SIG-M5 treated with dmso at 0.1 percent for 504 hours (cell line): Measurements from ENCODE around the gene EVPLL.
"Not testable (repeated sequence)": the region's sequence is repeated elsewhere in the genome, so short reads cannot be mapped to it uniquely, and the experiment has no call there.

Experiments used
- DNase-seq: peaks from one replicate; lab custom pipeline; 2025; ENCODE audit not compliant: unreplicated experiment; lab: John Stamatoyannopoulos, UW

The EVPLL gene

DNA sequence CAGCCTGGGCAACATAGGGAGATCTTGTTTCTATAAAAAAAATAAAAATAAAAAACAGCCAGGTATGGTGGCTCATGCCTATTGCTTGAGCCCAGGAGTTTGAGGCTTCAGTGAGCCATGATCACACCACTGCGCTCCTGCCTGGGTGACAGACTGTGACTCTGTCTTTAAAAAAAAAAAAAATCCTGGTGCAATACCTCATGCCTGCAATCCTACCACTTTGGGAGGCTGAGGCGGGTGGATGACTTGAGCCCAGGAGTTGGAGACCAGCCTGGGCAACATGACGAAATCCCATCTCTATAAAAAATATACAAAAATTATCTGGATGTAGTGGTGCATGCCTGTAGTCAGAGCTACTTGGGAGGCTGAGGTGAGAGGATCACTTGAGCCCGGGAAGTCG is 1.0 kb downstream of the EVPLL start:
- not testable (repeated sequence) for DNase-seq

DNA sequence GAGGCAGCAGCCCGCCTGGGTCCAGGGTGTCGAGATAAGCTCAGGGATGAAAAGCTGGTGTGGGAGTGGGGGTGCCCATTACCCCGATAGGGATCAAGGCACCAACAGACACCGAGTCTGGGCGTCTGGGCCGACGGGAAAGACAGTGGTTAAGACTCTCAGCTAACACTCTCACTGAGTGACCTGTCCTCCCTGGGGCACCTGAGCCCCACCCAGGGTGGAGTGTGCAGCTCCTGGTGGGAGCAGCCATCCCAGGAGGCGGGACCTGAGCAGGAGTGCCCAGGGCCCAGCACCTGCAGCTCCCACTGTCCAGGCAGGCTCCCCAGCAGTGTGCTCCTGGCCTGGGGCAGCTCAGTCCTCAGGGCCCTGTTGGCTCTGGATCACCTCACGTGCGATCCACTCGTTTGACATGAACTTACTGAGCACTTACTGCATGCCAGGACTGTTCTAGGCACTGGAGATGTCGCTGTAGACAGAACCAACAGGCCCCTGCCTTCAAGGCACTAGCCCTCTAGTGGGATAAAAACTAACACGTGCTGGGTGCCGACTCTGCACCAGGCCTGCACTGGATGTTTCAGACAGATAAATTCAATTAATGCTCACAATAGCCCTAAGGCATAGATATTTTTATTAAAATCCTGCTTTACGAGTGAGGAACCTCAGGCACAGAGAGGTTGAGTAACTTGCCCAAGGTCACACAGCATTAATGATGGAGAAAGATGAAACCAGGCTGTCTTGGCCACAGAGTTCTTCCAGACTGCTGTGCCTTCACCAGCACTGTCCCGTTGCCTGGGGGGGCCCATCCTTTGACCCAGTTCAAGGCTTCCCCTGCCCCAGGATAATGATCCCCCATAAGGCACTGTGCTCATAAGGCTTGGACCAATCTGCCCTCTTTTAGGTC is 1.9 kb downstream of the EVPLL start:
- no peak for DNase-seq

DNA sequence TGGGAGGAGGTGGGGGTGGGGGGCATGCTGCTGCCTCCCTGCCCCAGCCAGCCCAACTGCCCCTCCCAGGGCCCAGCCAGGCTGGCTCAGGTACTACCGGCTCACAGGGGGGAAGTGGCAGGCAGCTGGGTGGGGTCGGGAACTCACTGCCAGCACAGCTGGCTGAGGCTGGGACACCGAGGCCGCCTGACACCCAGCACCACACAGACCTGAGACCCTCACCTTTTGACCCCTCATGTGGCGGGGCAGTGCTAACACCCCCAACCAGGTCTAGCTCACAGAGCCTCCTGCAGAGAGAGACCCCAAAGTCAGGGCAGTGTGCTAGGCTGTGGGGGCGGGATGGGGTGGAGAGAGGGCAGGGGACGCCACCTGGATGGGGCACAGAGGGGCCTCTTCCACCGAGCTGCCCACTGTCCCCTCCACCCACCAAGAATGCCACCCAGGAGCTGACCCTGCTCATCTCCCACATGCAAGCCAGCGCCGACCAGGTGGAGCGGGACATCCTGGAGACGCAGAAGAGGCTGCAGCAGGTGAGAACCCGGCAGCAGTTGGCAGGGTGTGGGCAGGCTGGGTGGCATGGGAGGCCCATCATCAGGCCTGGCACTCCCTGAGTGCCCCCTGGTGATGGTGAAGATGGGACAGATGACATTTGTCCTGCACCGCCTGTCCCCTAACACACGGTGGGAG is 3.0 kb downstream of the EVPLL start:
- DNase-seq, result no peak

DNA sequence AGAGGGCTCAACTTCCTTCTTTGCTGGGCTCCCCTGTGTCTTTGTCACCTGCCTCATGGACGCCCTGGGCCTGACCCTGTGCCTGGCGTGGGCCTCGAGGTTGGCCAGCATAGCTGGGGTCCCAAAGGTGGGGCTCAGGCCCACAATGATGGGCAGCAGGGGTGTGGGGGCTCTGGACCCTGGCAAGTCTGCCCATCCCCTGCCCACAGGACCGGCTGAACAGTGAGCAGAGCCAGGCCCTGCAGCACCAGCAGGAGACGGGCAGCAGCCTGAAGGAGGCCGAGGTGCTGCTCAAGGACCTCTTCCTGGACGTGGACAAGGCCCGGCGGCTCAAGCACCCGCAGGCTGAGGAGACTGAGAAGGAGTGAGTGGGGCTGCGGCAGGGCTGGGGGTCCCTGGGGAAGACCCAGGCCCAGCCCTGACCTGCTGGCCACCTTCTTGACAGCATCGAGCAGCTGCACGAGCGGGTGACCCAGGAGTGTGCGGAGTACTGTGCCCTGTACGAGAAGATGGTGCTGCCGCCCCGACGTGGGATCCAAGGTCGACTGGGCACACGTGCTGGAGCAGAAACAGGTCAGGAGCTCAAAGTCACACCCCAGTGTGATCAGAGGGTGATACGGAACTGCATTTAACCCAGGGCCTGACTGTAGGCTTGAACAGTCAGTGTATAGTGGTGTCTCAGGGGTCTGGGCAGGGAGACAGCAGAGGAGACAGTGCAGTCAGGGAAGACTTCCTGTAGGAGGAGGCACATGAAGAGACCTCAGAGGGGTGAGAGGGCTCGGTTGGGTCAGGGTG is 3.8 kb downstream of the EVPLL start:
- DNase-seq, result no peak

DNA sequence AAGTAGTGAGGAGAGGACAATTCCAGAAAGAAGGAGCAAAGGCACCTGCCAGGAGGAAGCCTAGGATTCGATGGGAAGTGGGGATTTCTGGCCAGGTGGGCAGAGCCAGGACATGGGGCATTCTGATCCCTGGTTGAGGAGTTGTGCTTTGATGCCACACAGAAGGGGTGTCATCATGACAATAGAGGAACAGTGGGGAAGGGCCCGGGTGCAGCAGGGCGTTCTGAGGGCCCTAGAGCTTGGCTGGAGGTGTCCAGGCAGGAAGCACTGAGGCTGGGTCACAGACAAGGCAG is 4.3 kb downstream of the EVPLL start:
- DNase-seq, result no peak

DNA sequence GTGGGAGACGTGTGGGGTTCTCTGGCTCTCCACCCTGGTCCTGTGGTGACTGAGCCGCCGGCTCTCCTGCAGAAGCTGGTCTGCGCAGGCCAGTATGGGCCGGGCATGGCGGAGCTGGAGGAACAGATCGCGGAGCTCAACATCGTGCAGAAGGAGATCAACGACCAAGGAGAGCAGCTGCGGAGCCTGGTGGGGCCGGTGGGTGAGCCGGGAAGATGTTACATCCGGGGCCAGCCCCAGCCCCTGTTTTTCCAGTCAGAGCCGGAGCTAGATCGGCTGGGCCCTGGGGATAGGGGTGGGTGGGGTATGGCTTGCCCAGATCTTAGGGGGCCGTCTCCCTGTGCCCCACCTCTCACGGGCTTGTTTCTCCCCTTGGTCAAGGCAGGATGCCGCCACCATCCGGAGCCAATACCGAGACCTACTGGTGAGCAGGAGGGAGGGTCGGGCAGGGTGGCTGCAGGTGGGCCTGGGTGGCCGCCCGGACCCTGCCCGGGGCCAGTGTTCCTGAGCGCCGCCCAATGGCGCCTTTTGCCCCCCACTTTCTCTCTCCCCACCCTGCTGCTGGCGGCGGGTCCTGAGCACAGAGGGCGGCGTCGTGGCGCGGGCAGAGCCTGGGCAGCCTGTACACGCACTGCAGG is 5.0 kb downstream of the EVPLL start:
- DNase-seq, result no peak

DNA sequence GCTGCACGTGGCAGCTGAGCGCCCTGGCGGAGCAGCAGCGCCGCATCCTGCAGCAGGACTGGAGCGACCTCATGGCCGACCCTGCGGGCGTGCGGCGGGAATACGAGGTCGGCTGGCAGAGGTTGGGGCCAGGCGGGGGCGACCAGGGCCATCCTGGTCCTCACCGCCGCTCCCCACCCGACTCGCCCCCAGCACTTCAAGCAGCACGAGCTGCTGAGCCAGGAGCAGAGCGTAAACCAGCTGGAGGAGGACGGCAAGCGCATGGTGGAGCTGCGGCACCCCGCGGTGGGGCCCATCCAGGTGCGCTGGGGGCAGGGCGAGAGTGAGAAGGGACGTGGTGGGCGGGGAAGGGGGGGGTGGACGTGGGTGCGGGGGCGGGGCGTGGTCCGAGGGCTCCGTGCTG is 5.5 kb downstream of the EVPLL start:
- DNase-seq, result not testable (repeated sequence)

DNA sequence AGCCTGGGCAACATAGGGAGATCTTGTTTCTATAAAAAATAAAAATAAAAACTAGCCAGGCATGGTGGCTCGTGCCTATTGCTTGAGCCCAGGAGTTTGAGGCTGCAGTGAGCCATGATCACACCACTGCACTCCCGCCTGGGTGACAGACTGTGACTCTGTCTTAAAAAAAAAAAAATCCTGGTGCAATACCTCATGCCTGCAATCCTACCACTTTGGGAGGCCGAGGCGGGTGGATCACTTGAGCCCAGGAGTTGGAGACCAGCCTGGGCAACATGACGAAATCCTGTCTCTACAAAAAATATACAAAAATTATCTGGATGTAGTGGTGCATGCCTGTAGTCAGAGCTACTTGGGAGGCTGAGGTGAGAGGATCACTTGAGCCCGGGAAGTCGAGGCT is 6.7 kb downstream of the EVPLL start:
- DNase-seq, result not testable (repeated sequence)

DNA sequence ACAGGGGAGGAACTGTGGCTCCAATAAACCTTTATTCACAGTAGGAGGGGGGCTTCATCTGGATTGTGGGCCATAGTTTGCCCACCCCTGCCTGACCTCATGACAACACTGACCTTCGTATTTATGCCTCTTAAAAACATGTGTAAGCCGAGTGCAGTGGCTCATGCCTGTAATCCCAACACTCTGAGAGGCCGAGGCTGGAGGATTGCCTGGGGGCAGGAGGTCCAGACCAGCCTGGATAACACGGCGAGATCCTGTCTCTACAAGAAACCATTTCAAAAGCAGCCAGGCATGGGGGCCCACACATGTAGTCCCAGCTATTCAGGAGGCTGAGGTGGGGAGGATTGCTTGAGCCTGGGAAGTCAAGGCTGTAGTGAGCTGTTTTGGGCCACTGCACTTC is 10.0 kb downstream of the EVPLL start:
- not testable (repeated sequence) for DNase-seq

DNA sequence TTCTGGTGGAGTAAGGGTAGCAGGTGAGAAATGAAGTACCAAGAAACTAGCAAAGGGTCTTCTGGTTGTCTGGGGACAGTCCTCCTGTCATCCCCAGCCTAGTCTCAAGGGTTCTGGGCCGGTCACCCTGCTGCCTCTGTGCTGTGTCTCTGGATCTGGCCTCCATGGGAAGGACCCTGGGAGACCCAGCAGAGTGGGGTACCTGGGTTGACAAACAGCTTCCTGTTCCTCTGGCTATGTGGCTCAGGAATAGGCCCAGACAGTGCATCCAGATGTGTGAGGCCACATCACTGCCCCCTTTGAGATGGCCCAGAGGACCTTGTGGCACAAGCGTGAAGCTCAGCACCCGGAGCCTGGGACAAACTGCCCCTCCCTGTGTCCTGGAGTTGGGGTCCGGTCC is 10.7 kb downstream of the EVPLL start:
- DNase-seq, result not testable (repeated sequence)

DNA sequence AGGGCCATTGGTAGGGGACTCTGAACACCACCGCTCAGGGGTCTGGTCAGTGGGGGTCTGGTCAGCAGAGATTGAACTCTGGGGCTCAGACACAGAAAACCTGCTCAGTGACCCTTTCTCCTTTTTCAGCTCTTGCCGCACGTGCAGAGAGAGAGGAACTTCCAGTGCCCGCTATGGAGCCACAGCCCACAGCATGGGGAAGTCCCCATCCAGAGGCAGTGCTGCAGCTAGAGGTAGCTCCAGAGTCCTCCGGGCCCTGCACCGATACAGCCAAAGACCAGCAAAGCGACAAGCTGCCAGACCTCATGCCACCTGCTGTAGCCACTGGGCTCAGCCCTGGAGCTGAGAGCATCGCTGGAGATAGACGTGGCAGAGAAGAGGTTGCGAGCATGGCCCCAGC is 11.2 kb downstream of the EVPLL start:
- DNase-seq, result not testable (repeated sequence)

DNA sequence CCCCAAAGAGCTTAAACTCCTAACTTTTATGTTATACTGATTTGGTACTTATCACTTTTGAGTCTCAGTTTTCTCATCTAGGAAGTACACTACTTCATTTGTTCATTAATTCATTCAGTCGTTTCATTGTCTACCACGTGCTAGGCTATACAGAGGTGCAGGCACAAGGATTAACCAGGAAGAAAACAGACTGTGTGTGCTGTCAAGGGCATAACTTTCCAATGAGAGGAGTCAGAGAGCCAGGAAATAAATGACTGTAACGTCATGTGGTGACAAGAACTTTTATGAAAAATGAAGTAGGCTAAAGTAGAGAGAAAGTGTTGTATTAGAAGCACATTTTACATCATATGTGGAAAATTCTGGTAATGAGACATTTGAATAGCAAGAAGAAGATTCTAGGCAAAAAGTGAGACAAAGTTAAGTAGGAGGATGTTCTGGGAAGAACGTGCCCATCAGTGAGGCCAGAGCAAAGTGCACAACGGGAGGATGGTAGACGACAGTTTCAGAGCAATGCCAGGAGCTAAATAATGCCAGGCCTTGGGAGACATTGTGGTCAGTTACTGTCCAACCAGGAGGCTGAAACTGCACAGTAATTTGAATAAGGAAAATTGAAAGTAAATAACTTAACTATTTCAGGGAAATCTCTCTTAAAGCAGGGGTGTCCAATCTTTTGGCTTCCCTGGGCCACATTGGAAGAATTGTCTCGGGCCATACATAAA is 24.5 kb downstream of the EVPLL start:
- DNase-seq, result not testable (repeated sequence)

DNA sequence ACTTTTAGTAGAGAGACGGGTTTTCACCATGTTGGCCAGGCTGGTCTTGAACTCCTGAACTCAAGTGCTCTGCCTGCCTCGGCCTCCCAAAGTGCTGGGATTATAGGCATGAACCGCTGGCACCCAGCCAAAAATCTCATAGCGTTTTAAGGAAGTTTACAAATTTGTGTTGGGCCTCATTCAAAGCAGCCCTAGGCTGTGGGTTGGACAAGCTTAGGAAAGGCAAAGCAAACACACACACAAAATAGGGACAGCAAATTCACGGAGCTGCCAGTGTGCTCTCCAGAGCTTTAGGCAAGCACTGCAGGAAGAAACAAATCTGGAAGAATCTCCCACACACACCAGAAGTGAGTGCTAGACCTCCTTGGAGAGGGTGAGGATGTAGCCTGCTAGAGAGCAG is 25.6 kb downstream of the EVPLL start:
- DNase-seq, result not testable (repeated sequence)

DNA sequence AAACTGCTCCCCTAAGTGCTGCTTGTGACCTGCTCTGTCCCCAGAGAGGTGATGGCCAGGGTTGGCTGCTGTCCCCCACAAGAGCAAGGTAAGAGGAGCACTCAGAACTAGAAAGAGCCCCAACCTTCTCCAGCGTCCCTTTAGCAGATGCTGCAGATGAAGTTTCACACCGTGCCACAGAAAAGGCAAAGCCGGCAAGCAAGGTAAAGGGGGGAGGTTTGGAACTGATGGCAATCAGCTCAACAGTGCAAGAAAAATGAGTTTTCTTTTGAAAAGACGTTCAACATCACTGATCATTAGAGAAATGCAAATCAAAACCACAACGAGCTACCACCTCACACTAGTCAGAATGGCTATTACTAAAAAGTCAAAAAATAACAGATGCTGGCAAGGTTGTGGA is 26.0 kb downstream of the EVPLL start:
- DNase-seq, result not testable (repeated sequence)

DNA sequence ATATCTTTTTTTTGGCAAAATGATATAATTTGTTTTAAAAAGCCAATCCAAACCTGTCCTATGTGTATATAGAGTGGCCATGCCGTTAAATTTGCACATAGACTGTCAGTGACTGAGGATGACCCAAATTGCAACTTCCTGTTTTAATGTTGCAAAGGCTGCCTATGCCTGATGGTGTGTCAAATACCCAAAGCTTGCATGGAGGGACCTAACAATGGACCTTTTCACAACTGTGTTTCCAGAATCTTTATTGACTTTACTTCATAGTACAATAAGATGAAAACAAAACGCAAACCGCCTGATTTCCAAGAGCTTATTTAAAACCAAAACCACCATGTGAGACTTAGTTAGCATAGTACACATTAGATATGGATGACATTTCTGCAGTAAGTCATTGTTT is 31.3 kb downstream of the EVPLL start:
- peak; percentile 32 for DNase-seq

DNA sequence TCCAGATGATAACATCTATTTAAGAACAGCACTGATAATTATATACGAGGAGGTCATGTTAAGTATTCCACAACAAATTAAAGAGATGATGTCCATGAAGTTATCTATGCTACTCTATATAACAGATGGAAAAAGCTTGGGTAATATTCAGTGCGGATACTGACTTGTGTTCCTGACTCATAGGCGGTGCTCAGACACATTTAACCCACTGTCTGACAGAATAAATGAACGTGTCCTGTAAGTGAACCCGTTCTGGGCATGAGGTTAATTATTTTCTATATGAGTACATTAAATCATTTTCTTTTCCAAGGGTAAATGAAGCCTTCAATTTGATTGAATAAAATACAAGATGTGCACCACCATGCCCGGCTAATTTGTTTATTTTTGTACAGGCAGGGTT is 31.7 kb downstream of the EVPLL start:
- DNase-seq, result not testable (repeated sequence)

DNA sequence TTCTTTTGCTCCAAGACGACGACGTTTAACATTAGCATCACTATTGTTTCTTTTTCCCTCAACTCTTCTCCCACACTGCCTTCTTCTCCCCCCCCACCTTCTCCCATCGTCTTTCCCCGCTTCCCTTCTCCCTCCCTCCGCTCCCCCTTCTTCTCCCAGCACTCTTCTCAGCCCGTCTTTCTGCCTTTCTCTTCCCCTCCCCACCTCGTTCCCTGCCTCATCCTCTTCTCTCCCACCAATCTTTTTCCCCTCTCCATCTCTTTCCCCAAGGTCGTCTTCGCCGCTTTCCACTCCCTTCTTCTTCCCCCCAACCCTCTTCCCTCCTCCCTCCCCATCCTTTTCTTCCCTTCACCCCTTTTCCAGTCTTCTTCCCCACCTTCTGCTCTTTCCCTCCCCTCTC is 33.2 kb downstream of the EVPLL start:
- DNase-seq, result not testable (repeated sequence)

DNA sequence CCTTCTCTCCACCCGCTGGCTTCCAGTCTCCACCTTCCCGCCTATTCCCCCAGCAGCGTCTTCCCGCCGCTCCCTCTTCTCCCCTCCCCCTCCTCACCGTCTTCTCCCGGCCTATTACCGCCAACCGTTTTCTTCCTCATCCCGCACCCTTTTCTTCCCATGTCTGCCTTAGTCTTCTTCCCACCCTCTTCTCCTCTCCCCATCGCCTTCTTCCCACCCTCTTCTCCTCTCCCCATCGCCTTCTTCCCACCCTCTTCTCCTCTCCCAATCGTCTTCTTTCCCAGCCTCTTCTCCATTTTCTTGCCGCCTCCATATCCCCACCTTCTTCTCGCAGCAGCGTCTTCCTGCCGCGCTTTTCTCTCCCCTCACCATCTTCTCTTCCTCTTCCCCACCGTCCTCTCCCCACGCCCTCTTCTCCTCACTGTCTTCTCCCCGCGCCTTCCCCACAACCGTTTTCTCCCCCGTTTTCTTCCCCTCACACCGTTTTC is 33.8 kb downstream of the EVPLL start:
- not testable (repeated sequence) for DNase-seq

DNA sequence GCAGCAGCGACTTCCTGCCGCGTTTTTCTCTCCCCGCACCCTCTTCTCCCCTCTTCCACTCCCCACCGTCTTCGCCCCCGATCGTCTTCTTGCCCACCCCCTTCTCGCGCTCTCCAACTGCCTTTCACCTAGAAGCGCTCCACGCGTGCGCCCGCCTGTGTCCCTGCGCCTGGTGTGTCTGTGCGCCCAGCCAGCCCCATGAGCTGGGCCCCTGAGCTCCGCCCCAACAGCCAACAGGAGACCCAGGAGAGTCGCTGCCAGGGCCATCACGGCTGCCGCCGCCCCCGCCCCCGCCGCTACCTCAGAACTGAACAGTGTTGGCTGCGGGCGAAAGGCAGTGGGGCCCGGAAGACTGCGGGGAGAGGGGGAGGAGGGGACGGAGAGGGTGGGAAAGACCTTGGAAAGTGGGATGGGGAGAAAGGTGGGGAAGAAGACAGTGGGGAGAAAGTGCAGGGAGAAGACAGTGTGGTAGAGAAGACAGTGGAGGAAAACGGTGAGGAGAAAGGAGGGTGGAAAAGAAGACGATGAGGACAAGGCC is 34.5 kb downstream of the EVPLL start:
- not testable (repeated sequence) for DNase-seq

DNA sequence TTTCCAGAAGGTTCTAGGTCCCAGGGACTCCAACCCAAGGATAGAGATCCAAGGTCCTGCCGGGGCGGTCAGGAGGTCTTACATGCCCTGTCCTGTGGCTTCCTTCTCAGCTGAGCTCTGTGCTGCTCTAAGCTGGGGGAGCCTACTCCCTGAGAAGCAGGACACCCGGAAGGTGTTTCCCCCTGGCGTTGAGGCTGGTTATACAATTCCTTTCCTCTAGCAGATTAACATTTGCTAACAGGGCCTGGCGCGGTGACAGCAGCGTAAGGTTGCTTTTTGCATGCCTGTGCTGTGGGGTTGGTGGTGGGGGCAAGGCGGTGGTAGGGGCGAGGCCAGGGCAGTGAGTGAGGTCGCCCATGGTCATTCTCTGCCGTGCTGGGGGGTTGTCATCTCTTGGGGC is 43.9 kb downstream of the EVPLL start:
- DNase-seq, result not testable (repeated sequence)
